Nephron progenitor cell (in vitro differentiated cells): Measurements from ENCODE around the gene DYNLRB1.
A peak's percentile ranks its signal among the peaks of the same experiment; 100 is the strongest.

Experiments used
- DNase-seq: peaks from one replicate; pipeline ENCODE4 v3.0.0; 2021
- H3K27ac Mint-ChIP-seq: 2 replicates; pipeline ENCODE4 v1.8.0; 2021; ENCODE audit warnings: mild to moderate bottlenecking, moderate library complexity, mixed read lengths
- H3K27me3 Mint-ChIP-seq: 2 replicates; pipeline ENCODE4 v1.8.0; 2021; ENCODE audit warnings: mild to moderate bottlenecking, low read depth, mixed read lengths; ENCODE audit not compliant: poor library complexity
- H3K36me3 Mint-ChIP-seq: 2 replicates; pipeline ENCODE4 v1.8.0; 2021; ENCODE audit warnings: low read depth, mixed read lengths
- H3K4me1 Mint-ChIP-seq: 2 replicates; pipeline ENCODE4 v1.8.0; 2021; ENCODE audit warnings: mixed read lengths
- H3K4me3 Mint-ChIP-seq: 2 replicates; pipeline ENCODE4 v1.8.0; 2021; ENCODE audit warnings: mild to moderate bottlenecking, moderate library complexity, mixed read lengths
- H3K9me3 Mint-ChIP-seq: 2 replicates; pipeline ENCODE4 v1.8.0; 2021; ENCODE audit warnings: mild to moderate bottlenecking, moderate library complexity, mixed read lengths
- CTCF ChIP-seq: fragments of 200-600 bp; sonication (generic); IDR thresholded peaks from 2 replicates; pipeline ENCODE4 v1.5.0; 2021; ENCODE audit warnings: antibody characterized with exemption

DYNLRB1 gene

GRCh38 chr20:34516247-34517113 is at the start of gene DYNLRB1:
DYNLRB1 (plus strand) TSS chr20:34516422; CDS start chr20:34516459, 37 bp downstream.
- DNase-seq: peak; percentile 99
- TF ChIP-seq CTCF: no peak
- H3K27me3 Mint-ChIP-seq: no peaks in the 10 kb centered on the region
- no peaks in the 10 kb centered on the region for H3K9me3 Mint-ChIP-seq
- peak within 1 kb of the TSS; percentile 100 for H3K27ac Mint-ChIP-seq
- H3K36me3 Mint-ChIP-seq: peaks cover 41% of the 10 kb centered on the region
- H3K4me3 Mint-ChIP-seq: peak within 1 kb of the TSS; percentile 98
- peaks cover 35% of the 10 kb centered on the region for H3K4me1 Mint-ChIP-seq

GRCh38 chr20:34468951-34469350 is 47.3 kb upstream of the DYNLRB1 start:
- Mint-ChIP-seq H3K4me1 (no peaks in the 10 kb centered on the region), H3K9me3 (peaks cover 3% of the 10 kb centered on the region), H3K36me3 (peaks cover 79% of the 10 kb centered on the region), H3K27ac (peak overlapping the region; percentile 50), H3K27me3 (peaks cover 1% of the 10 kb centered on the region), H3K4me3 (no peak overlapping the region)
- no peak for DNase-seq
- TF ChIP-seq CTCF: no peak

- Mint-ChIP-seq H3K27me3 (peaks cover 3% of the 10 kb centered on the region), H3K36me3 (peaks cover 81% of the 10 kb centered on the region), H3K27ac (no peak overlapping the region), H3K4me1 (no peaks in the 10 kb centered on the region), H3K9me3 (peaks cover 20% of the 10 kb centered on the region), H3K4me3 (no peak overlapping the region)
- DNase-seq: no peak
- TF ChIP-seq CTCF: no peak
Observed at GRCh38 chr20:34472246-34472925, 43.8 kb upstream of the DYNLRB1 start.

- peak; percentile 1 for TF ChIP-seq CTCF
- peaks cover 82% of the 10 kb centered on the region for H3K36me3 Mint-ChIP-seq
- H3K4me1 Mint-ChIP-seq: no peaks in the 10 kb centered on the region
- peak; percentile 22 for DNase-seq
- H3K27ac Mint-ChIP-seq: no peak overlapping the region
- H3K27me3 Mint-ChIP-seq: peaks cover 3% of the 10 kb centered on the region
- H3K4me3 Mint-ChIP-seq: no peak overlapping the region
- peaks cover 20% of the 10 kb centered on the region for H3K9me3 Mint-ChIP-seq
Observed at GRCh38 chr20:34473262-34473883, 42.8 kb upstream of the DYNLRB1 start.

- Mint-ChIP-seq H3K9me3 (peaks cover 31% of the 10 kb centered on the region), H3K27me3 (peaks cover 3% of the 10 kb centered on the region), H3K4me3 (no peak overlapping the region), H3K36me3 (peaks cover 98% of the 10 kb centered on the region), H3K27ac (no peak overlapping the region), H3K4me1 (no peaks in the 10 kb centered on the region)
- TF ChIP-seq CTCF: no peak
- peak; percentile 4 for DNase-seq
Observed at GRCh38 chr20:34475979-34476736, 40.1 kb upstream of the DYNLRB1 start.
